Liver (tissue), 9 donors: ENCODE results near the gene EFCAB7. TPM values are rescaled to one million over a fixed set of nuclear protein-coding genes. Genes with fewer than 3 reads are reported as not detected.
"Not testable (repeated sequence)": the region's sequence is repeated elsewhere in the genome, so short reads cannot be mapped to it uniquely, and the experiment has no call there.

Experiments
- DNase-seq: peaks from one replicate; pipeline ENCODE4 v3.0.0-alpha.2; 2017; ENCODE audit warnings: low spot score
- H3K27ac ChIP-seq, 2 donors: one replicate each; pipeline ENCODE4 v1.7.0; 2013; ENCODE audit warnings: inconsistent platforms in 2 of 2, low read length in 2 of 2, control low read depth in 1 of 2, low read depth in 1 of 2, mild to moderate bottlenecking in 1 of 2
- H3K27me3 ChIP-seq, 4 donors: one replicate each; pipeline versions ENCODE4 v1.6.1 to v1.7.0; 2013; ENCODE audit warnings: low read length in 3 of 4, inconsistent platforms in 1 of 4, mild to moderate bottlenecking in 1 of 4, moderate library complexity in 1 of 4; ENCODE audit not compliant: control insufficient read depth in 4 of 4, insufficient read depth in 4 of 4
- H3K36me3 ChIP-seq, 4 donors: one replicate each; pipeline versions ENCODE4 v1.6.1 to v1.7.0; 2013; ENCODE audit warnings: low read length in 3 of 4, mild to moderate bottlenecking in 3 of 4, low read depth in 1 of 4, moderate library complexity in 1 of 4; ENCODE audit not compliant: control insufficient read depth in 4 of 4, insufficient read depth in 3 of 4
- H3K4me1 ChIP-seq, 4 donors: one replicate each; pipeline versions ENCODE4 v1.6.1 to v1.7.0; 2013; ENCODE audit warnings: low read length in 3 of 4, mild to moderate bottlenecking in 3 of 4, moderate library complexity in 1 of 4; ENCODE audit not compliant: control insufficient read depth in 4 of 4, insufficient read depth in 4 of 4
- H3K4me3 ChIP-seq, 3 donors: one replicate each; pipeline versions ENCODE4 v1.6.1 to v1.7.0; 2013; ENCODE audit warnings: low read length in 3 of 3, control low read depth in 1 of 3, low read depth in 1 of 3, mild to moderate bottlenecking in 1 of 3
- H3K9ac ChIP-seq, 2 donors: one replicate each; pipeline ENCODE4 v1.7.0; 2013; ENCODE audit warnings: low read length in 2 of 2, mild to moderate bottlenecking in 2 of 2, moderate library complexity in 2 of 2, control low read depth in 1 of 2, low read depth in 1 of 2
- H3K9me3 ChIP-seq, 4 donors: one replicate each; pipeline versions ENCODE4 v1.6.1 to v1.7.0; 2013; ENCODE audit warnings: low read length in 3 of 4; ENCODE audit not compliant: control insufficient read depth in 4 of 4
- ATF3 ChIP-seq: IDR thresholded peaks from 2 replicates; pipeline ENCODE4 v1.6.1; 2016; ENCODE audit warnings: antibody characterized with exemption
- CTCF ChIP-seq: fragments of 150-350 bp; IDR thresholded peaks from 2 replicates; pipeline ENCODE4 v1.5.1; 2017; ENCODE audit warnings: improper control_type of control experiment, low read depth, low read length; ENCODE audit not compliant: missing input control
- EGR1 ChIP-seq, 2 donors: IDR thresholded peaks; 2 replicates each; pipeline ENCODE4 v1.6.1; 2016 to 2018; ENCODE audit warnings: antibody characterized with exemption in 2 of 2, low read depth in 2 of 2
- FOXA2 ChIP-seq: IDR thresholded peaks from 2 replicates; pipeline ENCODE4 v1.6.1; 2016; ENCODE audit warnings: antibody characterized with exemption
- HNF4A ChIP-seq, 2 donors: conservative IDR thresholded peaks; 2 replicates each; pipeline ENCODE4 v1.6.1; 2016; ENCODE audit warnings: antibody characterized with exemption in 2 of 2, mild to moderate bottlenecking in 2 of 2
- HNF4G ChIP-seq: IDR thresholded peaks from 2 replicates; pipeline ENCODE4 v1.6.1; 2016; ENCODE audit warnings: antibody characterized with exemption
- JUND ChIP-seq, 2 donors: IDR thresholded peaks; 2 replicates each; pipeline ENCODE4 v1.6.1; 2016; ENCODE audit warnings: antibody characterized with exemption in 2 of 2
- MAX ChIP-seq: IDR thresholded peaks from 2 replicates; pipeline ENCODE4 v1.6.1; 2016; ENCODE audit warnings: antibody characterized with exemption
- NR2F2 ChIP-seq: IDR thresholded peaks from 2 replicates; pipeline ENCODE4 v1.6.1; 2016; ENCODE audit warnings: antibody characterized with exemption
- RAD21 ChIP-seq, 2 donors: IDR thresholded peaks; 2 replicates each; pipeline ENCODE4 v1.6.1; 2016; ENCODE audit warnings: antibody characterized with exemption in 2 of 2, mild to moderate bottlenecking in 2 of 2
- REST ChIP-seq: IDR thresholded peaks from 2 replicates; pipeline ENCODE4 v1.6.1; 2016; ENCODE audit warnings: antibody characterized with exemption, mild to moderate bottlenecking
- RXRA ChIP-seq, 2 donors: IDR thresholded peaks; 2 replicates each; pipeline ENCODE4 v1.6.1; 2017 to 2018; ENCODE audit warnings: antibody characterized with exemption in 2 of 2, mild to moderate bottlenecking in 1 of 2
- SP1 ChIP-seq: IDR thresholded peaks from 2 replicates; pipeline ENCODE4 v1.6.1; 2018; ENCODE audit warnings: antibody characterized with exemption, mild to moderate bottlenecking
- TAF1 ChIP-seq: conservative IDR thresholded peaks from 2 replicates; pipeline ENCODE4 v1.6.1; 2016; ENCODE audit warnings: antibody characterized with exemption, mild to moderate bottlenecking
- YY1 ChIP-seq: IDR thresholded peaks from 2 replicates; pipeline ENCODE4 v1.6.1; 2016; ENCODE audit warnings: antibody characterized with exemption, mild to moderate bottlenecking
- ZBTB33 ChIP-seq: IDR thresholded peaks from 2 replicates; pipeline ENCODE4 v1.6.1; 2016; ENCODE audit warnings: antibody characterized with exemption
- WGBS: extraction: QIAGEN DNeasy Blood & Tissue Kit; methylation state at CpG from one replicate; pipeline ENCODE4 v1.1.7; 2013; 5-methylcytosine and 5-hydroxymethylcytosine counted together
- polyA plus RNA-seq, 2 donors: library from polyadenylated mRNA; stranded (reverse) in 1 of 2; unstranded in 1 of 2; fragments of 200-250 nt in 1 of 2; fragments of >200 nt in 1 of 2; fragmentation: Nextera tagmentation in 1 of 2; extraction: Ambion mirVana in 1 of 2; gene quantifications; one replicate each; pipeline versions ENCODE4 v1.2.1 to v1.2.3, GENCODE V29; 2013 to 2015
- total RNA-seq, 2 donors: library from RNA; depleted of rRNA; stranded (reverse); fragments of >200 nt; gene quantifications; one replicate each; pipeline ENCODE4 v1.2.3, GENCODE V29; 2014
- donor health status: healthy.
- donor health status: healthy.
- donor health status: healthy.
- donor health status: healthy.
- donor health status: healthy.

EFCAB7 gene
- total and polyA plus RNA-seq, 4 donors = 0.70 to 2.6 (median 1.9) TPM

GRCh38 chr1:63563745-63564144, 40.4 kb downstream of the EFCAB7 start (continued):
- TF ChIP-seq MAX (no peak), YY1 (no peak), RAD21 (IDR thresholded peaks at IDR 0.05) (no peak)

- 92% methylated on average over 4 of the region's 4 CpGs for WGBS
- Histone ChIP-seq H3K27ac (no peak overlapping the region), H3K4me1 (no peaks in the 10 kb centered on the region), H3K9me3 (no peaks in the 10 kb centered on the region), H3K27me3 (no peaks in the 10 kb centered on the region), H3K36me3 (no peaks in the 10 kb centered on the region), H3K4me3 (no peak overlapping the region), H3K9ac (no peak overlapping the region)
- TF ChIP-seq SP1 (no peak), CTCF (no peak)
- no peak for DNase-seq
Observed at GRCh38 chr1:63569068-63569467, 45.7 kb downstream of the EFCAB7 start.

GRCh38 chr1:63569640-63570316, 46.5 kb downstream of the EFCAB7 start:
- no peak overlapping the region for H3K27ac ChIP-seq
- TF ChIP-seq CTCF (no peak), HNF4A (conservative IDR thresholded peaks at IDR 0.05) (no peak), MAX (no peak), ZBTB33 (no peak), JUND (IDR thresholded peaks at IDR 0.05) (no peak), RXRA (IDR thresholded peaks at IDR 0.05) (no peak), ATF3 (no peak), TAF1 (no peak), HNF4G (no peak), NR2F2 (no peak), FOXA2 (no peak), YY1 (no peak), EGR1 (IDR thresholded peaks at IDR 0.05; ENCODE audit: low read depth in 2 of 2) (no peak), REST (no peak)
- DNase-seq = no peak
- H3K4me3 ChIP-seq = no peak overlapping the region
- H3K9me3 ChIP-seq = no peaks in the 10 kb centered on the region
- H3K9ac ChIP-seq = no peak overlapping the region
- no peaks in the 10 kb centered on the region for H3K4me1 ChIP-seq
- no peaks in the 10 kb centered on the region for H3K36me3 ChIP-seq
- H3K27me3 ChIP-seq = no peaks in the 10 kb centered on the region
- 81% methylated on average over 3 of the region's 3 CpGs for WGBS

GRCh38 chr1:63572686-63573085, 49.4 kb downstream of the EFCAB7 start:
- H3K9ac ChIP-seq, H3K9me3 ChIP-seq, H3K4me1 ChIP-seq, H3K36me3 ChIP-seq, H3K27ac ChIP-seq, H3K27me3 ChIP-seq, DNase-seq, H3K4me3 ChIP-seq: not testable (repeated sequence)
- WGBS = 95% methylated on average over 8 of the region's 8 CpGs
